ENCODE measurements around the gene DRAP1.
A peak's percentile ranks its signal among the peaks of the same experiment; 100 is the strongest.
"Not testable (repeated sequence)": the region's sequence is repeated elsewhere in the genome, so short reads cannot be mapped to it uniquely, and the experiment has no call there.

The DRAP1 gene

DNA sequence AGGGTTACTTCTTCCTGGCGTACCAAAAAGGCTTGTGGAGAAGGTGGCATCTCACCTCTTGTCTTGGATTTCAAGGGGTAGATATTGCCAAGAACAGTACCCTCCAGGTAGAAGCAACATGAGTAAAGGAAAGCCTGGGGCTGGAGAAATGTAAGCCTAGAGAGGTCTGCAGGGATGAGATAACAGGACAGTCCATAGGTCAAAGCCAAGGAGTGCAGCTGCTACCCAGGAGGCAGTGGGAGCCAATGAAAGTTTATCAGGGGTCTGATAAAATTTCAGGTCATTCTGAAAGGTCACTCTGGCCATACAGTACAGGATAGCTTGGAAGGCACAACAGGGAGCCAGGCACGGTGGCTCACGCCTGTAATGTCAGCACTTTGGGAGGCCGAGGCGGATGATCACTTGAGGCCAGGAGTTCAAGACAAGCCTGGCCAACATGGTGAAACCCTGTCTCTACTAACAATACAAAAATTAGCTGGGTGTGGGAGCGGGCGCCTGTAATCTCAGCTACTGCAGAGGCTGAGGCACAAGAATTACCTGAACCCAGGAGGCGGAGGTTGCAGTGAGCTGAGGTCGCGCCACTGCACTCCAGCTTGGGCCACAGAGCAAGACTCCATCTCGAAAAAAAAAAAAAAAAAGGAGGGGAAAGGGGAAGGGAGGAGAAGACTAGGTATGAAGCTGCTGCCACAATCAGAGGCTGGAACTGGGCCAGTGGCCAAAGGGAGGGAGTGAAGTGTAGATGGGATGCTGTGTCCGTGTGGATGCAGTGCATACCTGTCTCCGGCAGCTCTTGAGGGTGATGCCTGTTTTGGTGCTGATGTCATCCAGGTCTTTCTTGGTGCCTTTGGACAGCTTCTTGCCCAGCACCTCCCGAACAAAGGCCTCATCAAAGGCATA, 32.2 kb upstream of the DRAP1 start:
- DNase-seq (ENCODE audit: low read depth) = no peak

DNA sequence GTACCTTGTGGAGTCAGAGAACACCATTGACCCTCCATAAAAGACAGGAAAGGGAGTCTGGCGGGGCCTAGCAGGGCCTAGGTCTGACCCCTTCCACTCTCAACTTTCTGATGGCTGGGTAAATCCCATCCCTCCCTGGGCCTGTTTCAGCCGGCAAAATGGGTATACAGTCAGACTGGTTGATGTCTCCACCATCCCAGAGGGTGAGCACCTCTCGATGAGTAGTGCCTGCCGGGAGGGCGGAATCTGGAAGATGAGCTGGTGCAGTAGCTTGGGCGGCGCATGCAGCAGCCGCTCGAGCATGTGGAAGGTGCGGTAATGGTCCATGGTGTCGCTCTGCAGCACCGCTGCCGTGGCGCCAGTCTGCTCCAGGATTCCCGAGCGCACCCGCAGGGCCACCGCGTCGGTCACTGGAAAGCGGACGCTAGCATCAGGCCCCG, 31.5 kb upstream of the DRAP1 start:
- DNase-seq (ENCODE audit: low read depth) = peak; percentile 13

DNA sequence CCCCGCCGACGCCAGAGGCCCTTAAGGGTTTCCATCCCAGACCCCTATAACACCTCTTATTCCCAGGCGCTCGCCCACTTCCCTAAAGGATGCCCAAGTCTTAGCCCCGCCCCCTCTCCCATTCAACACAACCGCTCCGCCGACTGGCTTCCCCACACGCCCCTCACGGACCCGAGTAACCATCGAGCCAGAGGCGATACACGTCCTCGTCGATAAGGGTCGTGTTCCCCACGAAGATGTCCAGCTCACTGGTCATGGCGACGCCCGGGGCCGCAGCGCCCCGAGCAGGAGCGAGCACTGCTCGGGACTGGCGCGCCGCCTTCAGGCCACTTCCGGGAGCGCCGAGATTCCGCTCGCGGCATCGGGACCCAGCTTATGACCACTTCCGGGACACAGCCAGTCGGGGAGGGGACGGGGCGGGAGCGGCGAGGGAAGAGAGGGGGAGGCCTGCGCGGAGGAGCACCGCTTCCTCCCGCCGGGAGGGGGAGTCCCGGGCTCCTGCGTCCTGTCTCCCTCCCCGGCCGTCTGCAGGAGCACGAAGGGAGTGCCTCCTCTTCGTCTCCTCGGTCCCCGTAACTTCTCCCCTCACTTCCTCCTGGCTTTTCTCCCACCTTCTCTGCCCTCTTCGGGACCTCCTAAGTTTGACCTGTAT, 30.9 kb upstream of the DRAP1 start, which contains the start of gene FIBP:
TSS of gene FIBP (minus strand) at position 309 of the 652 bp plus-strand sequence. CDS start at position 256, 53 bp downstream.
- peak; percentile 90 for DNase-seq (ENCODE audit: low read depth)

DNA sequence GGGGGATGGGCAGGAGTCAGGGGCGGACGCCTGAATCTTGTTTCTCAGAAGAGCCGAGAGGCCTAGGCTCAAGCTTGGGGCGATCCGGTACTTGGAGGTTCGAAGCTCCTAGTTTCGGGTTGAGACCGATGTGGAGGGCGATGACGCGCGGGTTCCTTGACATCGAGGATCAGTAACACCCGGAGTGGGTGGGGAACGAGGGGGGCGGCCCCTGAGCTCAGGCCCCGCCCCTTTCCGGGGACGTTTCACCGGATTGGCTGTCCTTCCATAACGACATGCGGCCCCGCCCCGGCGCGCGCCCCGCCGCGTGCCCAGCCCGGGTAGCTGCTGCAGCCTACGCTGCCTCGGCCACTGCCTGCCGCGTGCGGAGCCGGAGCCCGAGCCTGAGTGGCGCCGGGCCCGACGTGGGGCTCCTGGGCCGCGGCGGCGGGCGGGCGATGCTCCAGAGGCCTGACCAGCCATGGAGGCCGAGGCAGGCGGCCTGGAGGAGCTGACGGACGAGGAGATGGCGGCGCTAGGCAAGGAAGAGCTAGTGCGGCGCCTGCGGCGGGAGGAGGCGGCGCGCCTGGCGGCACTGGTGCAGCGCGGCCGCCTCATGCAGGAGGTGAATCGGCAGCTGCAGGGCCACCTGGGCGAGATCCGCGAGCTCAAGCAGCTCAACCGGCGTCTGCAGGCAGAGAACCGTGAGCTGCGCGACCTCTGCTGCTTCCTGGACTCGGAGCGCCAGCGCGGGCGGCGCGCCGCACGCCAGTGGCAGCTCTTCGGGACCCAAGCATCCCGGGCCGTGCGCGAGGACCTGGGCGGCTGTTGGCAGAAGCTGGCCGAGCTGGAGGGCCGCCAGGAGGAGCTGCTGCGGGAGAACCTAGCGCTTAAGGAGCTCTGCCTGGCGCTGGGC, 28.7 kb upstream of the DRAP1 start, which contains the start of gene CCDC85B:
TSS of gene CCDC85B (plus strand) at position 350 of the 895 bp plus-strand sequence. CDS start at position 461, 111 bp downstream.
- DNase-seq (ENCODE audit: low read depth) = peak; percentile 99

DNA sequence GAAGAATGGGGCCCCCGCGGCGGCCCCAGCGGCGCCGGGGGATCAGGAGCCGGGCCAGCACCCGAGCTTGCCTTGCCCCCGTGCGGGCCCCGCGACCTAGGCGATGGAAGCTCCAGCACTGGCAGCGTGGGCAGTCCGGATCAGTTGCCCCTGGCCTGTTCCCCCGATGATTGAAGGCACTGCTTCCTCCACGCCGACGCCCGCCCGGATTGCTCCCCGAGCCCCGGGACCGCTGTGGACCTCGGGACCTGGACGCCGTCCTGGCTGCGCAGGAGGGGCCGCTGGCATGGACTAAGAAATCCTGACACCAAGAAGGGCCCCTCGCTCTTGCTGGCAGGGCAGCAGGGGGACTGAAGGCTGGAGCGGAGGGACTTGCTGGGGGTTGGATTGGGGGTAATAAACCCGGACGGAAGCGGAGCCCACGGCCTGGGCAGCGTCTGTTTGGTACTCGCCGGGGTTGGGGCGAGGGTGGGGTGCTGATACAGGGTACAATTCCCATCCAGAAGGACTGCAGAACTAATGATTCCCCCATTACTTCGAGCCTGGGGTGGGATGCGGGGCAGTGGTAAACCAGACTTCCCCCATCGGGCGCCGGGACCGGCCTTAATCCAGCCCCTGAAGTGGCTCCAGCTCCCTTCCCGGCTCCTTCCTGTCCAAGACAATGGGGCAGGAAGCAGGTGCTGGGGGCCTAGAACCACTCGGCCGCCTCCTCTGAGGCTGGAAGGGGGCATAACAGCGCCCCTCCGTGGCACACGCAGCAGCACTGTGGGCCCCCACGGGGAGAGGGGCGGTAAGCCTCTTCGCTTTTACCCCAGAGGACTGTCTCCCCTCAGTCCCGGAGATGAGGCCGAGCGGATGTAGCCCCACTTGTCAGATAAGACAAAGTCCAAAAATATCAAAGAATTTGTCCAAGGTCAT, 27.7 kb upstream of the DRAP1 start:
- DNase-seq (ENCODE audit: low read depth) = peak; percentile 51

DNA sequence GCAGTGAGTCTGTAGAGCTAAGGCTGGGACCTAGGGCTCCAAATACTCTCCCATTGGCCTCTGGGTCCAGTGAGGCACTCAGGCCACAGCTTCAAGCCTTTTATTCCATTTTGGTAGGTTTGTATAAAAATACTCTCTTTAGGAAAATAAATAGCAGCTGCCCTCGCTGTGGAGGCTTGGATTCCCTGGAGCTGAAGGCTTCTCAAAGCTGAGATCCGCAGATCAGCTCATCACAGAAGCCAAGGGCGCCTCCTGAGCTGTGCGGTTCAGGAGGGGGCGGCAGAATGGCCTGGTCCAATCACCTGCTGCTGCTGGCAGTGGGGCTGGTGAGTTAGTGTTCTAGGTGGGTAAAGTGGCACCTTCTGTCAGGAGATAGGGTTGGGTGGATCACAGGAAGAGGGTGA, 27.1 kb upstream of the DRAP1 start:
- DNase-seq (ENCODE audit: low read depth) = not testable (repeated sequence)

DNA sequence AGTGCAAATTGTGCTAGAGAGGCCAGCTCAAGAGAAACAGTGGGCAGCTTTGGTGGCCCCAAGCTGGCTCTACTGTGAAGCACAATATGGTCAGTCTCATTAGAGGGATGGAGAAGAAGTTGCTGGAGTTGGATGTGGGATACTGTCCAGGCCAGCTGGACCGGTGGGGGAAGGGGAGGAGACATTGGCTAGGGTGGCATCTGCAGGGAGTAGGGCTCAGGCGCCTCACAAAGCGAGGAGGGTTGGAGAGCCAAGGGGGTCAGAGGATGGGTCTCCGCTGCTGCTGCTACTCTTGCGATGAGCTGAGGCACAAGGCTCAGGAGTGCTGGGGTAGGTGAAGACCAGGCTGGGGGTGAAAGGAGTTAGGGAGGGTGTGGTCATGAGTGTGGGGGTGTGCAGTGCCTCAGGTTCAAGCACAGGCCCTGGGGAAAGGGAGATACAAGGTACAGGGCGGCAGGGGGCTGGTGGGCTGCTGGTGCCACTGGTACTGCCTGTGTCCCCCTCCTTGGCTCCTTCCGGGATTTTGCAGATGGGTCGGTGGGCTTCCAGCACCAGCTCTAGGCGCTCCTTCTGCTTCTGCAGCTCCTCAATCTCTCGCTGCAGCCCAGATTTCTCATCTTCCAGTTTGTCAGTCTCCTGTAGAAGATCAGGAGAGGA, 26.4 kb upstream of the DRAP1 start:
- DNase-seq (ENCODE audit: low read depth) = no peak

DNA sequence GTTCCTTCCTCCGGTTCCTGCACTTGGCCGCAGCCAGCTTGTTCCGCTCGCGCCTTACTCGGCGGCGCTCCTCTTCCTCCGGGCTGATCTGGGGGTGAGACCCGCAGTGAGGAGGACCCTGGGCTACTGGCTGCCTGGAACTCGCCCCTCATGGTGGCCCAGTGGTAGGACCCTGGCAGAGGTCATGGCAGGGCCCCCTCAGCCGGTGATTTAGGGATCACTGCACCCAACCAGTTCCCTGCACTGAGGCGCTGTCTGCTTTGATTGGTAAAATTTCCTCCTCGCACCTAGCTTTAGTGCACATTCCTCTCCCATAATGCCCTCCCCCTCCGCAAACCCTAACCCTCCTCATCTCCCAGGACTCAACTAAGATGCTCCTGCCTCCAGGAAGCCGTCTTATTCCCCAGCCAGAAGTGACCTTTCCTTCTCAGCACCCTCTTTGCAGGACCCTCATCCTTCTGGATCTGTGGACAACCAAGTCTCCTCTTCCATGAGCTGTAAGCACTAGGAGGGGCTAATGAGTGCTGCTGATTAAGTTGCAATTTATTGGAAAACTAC, 25.1 kb upstream of the DRAP1 start:
- DNase-seq (ENCODE audit: low read depth) = no peak

DNA sequence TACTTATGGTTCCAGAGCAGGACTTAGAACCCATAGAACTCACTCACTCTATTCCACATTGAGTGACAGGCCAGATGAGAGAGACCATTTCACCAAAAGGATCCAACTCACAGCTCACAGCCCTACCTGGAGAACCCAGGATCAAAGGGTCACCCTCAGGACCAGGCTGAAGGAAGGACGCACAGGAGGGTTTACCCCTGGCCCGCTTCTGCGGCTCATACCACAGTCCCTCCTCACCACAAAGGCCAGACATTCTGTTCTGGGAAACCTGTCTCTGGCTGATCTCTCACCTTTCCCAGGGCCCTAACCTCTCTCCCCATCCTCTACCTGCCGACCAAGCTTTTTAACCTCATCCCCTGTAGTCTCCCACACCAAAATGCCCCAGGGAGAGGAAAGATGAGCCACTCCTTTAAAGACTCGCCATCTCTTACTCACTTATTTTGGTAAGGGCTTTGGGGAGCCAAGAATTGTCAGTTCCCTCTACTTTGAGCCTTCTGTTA, 23.7 kb upstream of the DRAP1 start:
- no peak for DNase-seq (ENCODE audit: low read depth)

DNA sequence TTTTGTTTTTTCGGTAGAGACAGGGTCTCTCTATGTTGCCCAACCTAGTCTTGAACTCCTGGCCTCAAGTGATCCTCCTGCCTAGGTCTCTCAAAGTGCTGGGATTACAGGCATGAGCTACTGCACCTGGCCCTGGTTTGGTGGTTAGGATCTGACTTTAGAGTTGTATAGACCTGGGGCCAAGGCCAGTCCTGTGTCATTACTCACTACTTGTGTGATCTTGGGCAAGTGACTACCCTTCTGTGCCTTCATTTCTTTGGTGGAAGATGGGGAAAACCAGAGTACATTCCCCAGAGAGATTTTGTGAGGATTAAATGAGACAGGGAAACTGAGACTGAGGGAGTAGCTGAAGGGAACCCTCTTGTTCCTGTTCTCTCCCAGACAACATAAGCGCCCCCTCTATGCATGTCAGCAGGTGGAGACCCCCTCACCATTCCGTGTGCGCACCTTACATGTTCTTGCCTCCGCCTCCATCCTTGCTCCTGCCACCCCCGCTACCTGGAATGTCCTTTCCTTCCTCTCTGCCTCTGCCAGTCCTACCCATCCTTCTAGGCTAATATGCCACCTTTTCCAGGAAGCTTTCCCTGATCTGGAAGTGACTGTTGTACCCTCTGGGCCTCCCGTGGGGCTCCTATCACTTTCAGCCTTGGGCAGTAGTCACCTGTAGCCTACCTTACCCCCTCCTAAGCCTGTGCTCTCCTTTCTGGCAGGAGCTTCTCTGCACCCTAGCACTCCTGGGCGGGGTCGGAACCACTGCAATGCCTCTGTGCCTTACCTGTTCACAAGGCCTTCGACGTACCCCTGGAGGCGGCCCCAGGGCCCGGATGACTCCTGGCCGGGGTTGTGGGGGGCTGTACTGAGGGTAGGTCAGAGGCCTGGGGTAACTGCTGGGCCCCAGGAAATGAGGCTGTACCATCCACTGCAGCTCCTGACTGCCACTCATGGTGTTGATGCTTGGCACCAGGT, 22.9 kb upstream of the DRAP1 start:
- DNase-seq (ENCODE audit: low read depth) = no peak

DNA sequence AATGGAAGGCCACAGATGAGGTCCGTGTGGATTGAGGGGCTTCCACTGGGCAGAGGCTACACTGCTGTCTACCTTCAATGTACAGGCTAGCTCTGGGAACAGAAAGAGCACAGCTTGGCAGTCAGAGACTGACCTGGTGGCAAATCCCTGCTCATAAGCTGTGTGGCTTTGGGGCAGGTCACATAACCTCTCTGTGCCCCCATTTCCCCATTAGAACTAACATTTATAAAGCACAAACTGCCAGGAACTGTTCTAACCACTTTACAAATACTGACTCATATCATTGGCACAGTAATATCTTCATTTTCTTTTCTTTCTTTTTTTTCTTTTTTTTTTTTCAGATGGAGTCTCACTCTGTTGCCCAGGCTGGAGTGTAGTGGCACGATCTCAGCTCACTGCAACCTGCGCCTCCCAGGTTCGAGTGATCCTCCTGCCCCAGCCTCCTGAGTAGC, 22.2 kb upstream of the DRAP1 start:
- DNase-seq (ENCODE audit: low read depth) = no peak

DNA sequence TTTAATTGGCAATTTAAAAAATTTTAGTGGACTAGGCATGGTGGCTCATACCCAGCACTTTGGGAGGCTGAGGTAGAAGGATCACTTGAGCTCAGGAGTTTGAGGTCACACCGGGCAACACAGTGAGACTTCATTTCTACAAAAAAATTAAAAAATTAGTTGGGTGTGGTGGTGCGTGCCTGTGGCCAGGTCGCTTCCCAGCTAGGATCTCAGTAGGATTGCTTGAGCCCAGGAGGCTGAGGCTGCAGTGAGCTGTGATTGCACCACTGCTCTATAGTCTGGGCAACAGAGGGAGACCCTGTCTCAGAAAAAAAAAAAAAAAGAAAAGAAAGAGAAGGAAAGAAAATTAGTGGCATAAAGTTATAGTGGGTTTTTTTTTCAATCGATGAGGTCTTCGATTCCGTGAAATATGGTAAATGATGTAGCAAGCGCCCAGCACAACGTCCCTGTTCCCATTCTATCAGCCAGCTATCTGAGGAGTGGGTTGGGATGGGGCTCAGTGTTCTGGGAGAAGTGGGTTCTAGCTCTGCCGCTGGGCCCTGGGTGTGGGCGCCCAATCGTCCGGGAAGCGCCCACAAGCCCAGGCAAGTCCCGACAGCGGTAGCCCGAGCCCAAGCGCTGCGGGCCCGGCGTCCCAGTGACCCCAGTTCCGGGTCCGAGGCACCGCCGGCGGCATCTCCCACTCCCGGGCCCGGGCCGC, 20.4 kb upstream of the DRAP1 start:
- no peak for DNase-seq (ENCODE audit: low read depth)

DNA sequence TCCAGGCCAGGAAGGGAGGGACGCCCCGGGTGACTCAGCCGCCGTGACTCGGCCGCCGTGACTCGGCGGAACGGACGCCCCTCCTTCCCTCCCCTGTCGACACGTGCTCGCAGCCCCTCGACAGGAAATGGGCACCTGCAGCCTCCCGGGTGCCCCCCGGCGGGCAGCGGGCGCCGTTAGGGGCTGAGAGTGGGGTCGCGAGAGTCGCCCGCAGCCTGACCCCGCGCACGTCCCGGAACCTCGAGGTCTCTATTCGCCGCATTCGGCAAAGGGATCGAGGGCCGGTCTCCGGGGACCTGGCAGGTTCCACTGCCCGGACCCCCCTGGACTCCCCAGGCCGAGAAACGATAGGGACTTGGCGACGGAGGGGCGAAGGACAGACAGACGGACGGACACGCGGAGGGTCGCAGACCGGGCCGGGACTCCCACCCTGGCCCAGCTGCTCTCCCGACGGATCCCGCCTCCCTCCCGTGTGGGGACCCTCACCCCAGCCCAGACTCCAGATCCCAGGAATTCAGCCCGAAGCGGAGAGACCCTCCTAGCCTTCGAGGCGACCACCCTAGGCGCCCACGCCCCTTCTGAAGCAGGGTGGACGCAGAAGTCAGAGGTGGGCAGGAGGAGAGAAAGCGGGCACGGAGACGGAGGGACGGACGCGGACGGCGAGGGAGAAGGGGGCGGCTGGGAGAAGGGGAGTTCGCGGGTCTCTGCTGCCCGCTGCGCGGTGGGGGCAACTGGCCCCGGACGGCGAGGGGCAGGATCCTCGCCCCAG, 19.7 kb upstream of the DRAP1 start:
- peak; percentile 77 for DNase-seq (ENCODE audit: low read depth)

DNA sequence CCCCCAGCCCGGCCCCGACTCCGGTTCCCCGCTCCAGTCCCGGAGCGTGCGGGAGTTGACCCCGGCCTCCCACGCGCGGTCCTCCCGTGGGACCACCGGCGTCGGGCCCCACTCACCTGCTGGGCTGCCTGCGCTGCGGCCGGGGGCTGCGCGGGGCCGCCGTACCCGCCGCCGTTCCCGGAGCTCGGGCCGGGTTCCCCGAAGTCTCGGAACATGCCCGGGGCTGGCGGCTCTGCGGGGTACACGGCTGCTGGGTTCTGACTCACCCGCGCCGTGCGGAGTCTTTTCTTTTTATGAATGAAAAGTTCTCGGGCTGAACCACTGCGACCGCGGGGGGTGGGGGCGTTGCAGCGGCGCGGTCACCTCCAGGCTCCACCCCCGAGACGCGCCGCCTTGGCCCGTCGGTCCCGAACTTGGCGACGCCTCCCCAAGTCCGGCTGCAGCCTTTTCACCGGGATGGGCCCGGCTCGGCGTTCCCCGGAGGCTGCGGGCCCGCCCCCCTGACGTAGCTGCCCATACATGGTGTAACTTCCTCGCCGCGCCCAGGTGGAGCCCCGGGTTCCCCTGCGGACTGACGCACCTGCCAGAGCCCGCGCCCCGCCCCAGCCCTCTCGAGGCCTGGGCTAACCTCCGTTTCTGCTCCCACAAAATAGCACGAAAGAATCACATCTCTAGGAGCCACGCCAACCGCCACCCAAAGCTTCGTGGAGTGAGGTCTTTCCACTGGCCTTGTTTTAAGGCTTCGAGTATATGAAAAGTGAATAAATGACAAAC, 18.9 kb upstream of the DRAP1 start, which contains the start of gene FOSL1:
TSS of gene FOSL1 (minus strand) at position 264 of the 774 bp plus-strand sequence. CDS start at position 215, 49 bp downstream.
- peak; percentile 94 for DNase-seq (ENCODE audit: low read depth)

DNA sequence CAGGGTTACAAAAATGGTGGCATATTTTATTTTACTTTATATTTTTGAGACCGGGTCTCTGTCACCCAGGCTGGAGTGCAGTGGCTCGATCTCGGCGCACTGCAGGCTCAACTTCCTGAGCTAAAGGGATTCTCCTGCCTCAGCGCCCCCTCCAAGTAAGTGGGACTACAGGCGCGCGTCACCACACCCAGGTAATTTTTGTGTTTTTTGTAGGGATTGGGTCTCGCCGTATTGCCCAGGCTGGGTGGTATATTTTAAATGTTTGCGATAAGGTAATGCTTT, 18.4 kb upstream of the DRAP1 start:
- DNase-seq (ENCODE audit: low read depth) = no peak

DNA sequence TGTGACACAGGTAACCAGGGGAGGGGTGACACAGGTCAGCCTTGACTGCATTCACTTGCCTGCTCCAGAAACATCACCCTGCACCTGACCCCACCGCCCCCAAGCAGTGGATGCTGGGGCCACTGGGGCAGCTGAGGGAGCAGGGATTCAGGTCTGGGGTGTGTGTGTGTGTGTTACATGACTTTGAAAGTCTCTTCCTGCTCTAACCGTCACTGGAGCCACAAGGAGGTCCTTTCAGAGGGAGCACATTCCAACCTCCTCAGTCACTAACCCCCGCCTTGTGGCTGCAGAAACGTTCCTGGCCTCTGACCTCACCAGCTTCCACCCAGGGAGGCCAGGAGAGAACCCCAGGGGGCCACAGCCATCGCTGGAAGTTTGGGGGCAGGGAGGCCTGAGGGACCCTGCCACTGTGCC, 16.2 kb upstream of the DRAP1 start:
- DNase-seq (ENCODE audit: low read depth) = no peak
